Embryonic facial prominence (tissue), 1 donor: Measurements from ENCODE around the gene CYP4F8.
"Not testable (repeated sequence)": the region's sequence is repeated elsewhere in the genome, so short reads cannot be mapped to it uniquely, and the experiment has no call there.

Source experiments
- DNase-seq: peaks from one replicate; pipeline ENCODE4 v3.0.0-alpha.2; 2016; ENCODE audit errors: extremely low spot score

The CYP4F8 gene

DNA sequence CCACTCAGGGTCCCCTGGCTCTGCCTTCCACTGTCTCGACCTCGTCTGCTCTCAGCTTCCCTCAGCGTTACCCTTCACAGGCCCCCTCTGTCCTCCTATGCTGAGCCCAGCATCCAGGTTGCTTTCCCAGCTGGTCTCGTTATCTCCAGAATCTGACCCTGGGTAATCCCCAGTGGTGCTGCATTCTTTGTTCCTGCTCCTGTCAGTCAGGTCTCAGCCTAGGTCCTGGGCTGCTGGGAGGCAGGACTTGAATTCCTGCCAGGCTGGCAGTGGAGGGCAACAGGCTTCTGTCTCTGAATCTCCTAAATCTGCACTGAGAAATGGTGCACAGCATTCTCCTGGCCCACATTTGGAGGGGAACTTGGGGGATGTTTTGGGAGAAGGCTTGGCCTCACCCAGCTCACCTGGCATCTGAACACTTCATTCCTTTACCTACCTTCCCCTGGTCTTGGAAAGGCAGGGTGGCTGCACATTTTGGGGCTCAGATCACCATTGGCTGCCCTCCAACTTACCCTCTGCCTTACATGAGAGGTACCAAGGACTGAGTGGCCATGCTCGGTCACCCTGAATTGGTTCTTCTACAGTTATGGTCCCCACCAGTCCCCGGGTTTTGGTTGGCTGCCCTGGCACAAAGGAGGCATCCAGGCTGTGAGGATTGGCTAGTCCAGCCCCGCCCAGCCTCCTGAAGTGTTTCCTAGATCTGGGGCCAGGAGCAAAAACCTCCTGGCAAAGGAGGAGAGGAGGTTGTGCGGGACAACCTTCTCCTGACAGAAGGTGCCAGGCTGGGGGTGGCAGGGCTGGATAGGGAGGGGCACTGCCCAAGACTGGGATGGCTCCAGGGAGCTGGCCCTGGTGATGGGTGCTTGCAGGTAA lies at the start of gene CYP4F8:
CYP4F8 (plus strand) TSS at position 712 of the 873 bp plus-strand sequence. CDS start 399 bp downstream, outside the sequence.
- DNase-seq, result no peak

DNA sequence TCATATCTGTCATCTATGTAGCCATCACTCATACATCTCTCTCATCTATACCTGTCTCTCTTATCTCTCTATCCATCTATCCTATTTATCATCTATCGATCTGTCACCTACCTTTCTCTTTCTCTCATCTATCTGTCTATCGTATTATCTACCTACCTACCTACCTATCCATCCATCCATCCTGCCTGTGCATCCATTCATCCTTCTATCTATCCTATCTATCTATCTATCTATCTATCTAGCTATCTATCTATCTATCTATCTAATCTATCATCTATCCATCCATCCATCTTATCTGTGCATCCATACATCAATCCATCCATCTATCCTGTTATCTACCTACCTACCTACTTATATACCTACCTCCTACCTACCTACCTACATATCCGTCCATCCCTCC lies 44.6 kb upstream of the CYP4F8 start:
- no peak for DNase-seq

DNA sequence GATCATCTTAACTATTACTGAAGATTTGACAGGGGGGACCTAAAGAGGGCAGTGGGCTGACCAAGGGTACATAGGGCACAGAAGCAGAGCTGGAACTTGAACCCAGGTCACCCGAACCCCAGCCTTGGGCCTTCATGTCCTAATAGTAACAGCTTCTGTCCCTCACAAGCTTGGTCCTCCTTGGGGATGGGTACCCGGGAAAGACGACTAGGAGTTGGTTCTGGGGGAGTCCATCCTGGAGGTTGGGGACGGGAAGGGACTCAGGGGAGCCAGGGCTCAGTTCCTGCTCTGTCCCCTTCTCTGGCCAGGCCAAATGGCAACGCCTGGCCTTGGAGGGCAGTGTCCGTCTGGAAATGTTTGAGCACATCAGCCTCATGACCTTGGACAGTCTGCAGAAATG lies 39.6 kb upstream of the CYP4F8 start:
- no peak for DNase-seq

DNA sequence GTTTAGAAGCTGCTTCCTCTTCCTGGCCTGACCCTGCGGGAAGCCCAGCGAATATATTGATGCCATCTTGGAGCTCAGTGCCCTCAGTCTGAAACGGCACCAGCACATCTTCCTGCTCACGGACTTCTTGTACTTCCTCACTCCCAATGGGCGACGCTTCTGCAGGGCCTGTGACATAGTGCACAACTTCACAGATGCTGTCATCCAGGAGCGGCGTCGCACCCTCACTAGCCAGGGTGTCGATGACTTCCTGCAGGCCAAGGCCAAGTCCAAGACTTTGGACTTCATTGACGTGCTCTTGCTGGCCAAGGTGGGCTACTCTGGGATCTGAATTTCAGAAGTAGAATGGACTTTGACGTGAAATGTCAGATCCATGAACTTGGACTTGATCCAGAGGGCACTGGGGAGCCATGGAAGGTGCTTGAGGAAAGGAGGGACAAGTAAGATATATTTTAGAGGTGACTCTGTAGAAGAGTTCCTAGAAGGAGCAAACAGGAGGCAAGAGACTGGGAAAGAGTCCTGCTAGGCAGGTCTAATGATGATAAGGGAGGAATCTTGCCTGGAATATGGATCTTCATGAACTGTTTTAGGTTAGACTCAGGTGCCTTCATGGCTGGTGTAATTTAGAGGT lies 38.4 kb upstream of the CYP4F8 start:
- no peak for DNase-seq

DNA sequence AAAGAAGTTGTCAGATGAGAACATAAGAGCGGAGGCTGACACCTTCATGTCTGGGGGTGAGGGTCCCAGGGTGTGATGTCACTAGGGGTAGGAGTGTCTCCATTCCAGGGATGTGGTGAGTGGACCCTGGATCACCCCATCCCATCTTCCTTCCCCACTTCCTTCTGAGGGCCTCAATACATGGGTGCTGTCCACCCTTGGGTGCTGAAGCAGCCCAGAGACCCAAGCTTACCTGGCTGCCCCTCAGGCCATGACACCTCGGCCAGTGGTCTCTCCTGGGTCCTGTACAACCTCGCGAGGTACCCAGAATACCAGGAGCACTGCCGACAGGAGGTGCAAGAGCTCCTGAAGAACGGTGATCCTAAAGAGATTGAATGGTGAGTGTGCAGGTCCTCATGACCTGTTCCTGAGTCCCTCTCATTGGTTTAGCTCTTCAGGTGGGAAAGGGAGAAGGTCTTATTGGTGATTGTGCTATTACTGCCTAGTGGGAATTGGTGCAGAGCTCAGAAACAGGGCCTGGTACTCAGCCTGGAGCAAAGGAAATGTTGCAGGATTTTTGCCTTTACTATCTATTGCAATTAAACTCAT lies 37.7 kb upstream of the CYP4F8 start:
- no peak for DNase-seq

- DNase-seq, result no peak
Observed at GRCh38 chr19:15583346-15583745, 31.7 kb upstream of the CYP4F8 start.

GRCh38 chr19:15584095-15584494 lies 30.9 kb upstream of the CYP4F8 start:
- no peak for DNase-seq

DNA sequence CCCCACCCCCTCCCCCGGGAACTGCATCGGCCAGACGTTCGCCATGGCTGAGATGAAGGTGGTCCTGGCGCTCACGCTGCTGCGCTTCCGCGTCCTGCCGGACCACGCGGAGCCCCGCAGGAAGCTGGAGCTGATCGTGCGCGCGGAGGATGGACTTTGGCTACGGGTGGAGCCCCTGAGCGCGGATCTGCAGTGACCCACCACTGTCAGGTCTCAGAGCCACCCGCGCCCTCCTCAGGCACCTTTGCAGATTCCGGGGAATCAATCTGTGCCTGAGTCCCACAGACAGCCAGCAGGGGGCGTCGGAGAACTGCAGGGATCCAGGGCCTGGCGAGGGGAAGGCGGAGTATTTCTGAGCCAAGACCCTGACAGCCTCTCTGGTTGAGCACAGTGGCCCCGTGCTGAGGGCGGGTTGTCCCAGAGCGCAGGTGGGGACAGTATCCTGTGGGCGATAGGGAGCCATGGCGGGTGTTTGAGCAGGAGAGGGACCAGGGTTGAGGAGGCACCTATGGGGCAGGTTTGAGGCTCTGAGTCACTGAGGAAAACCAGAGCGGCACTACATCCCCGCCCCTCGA lies 30.4 kb upstream of the CYP4F8 start:
- DNase-seq, result peak; percentile 8

DNA sequence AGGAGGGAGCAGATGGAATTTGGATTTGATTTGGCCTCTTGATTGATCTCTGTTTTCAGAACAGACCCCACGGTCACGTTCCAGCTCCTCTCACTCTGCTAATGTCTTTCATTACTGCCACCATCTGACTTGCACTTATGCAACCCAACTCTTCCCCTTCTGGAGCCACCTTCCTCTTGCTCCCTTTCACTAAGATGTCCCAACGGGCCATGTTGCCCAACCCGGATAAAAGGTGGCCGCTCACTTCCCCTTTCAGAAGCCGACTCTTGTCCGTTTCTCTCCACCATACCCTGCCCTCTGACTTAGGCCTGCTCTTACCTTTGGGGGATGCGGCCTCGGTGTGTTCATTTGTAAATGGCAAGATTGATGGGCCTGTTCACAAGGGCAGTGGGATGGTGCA lies 27.4 kb upstream of the CYP4F8 start:
- no peak for DNase-seq

DNA sequence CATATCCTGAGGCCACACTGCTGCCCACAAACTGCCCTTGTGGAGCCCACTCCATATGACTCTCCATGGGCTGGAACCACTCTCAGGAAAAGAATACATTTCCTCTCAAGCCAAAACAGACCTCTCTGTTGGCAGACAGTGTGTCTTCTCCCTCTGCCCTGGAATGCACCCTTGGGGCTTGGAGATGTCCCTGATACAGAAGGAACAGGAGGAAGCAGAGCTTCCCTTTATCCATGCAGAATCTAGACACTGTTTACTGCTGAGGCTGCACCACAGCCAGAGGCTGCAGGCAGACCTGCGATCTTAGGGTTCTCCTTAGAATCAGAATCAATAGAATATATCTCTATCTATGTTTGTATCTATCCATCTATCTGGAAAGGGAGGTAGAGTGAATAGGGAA lies 26.8 kb upstream of the CYP4F8 start:
- no peak for DNase-seq

DNA sequence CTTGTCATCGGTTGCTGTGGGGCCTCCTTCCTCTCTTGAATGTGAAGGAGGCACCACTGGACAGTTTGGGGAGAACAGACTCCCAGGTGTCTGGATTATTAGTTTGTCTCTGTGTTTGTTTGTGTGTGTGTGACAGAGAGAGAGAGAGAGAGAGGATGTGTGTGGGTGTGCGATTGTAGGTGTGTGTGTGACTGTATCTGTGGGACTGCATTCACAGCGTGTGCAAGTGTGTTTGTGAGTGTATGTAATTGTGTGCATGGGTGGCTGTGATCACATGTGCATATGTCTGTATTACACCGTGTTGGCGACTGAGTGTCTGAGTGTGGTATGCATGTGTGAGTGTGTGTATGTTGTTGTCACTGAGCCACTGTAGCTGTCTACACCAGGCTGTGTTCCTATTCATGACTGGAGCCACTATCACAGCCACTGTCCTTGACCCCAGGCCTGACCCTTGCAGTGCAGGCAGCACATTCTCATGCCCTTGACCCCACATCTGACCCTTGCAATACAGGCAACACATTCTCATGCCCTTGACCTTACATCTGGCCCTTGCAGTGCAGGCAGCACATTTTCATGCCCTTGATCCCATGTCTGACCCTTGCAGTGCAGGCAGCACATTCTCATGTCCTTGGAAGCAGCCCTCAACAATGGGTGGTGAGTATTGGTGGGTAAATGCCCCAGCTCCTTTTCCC lies 25.1 kb upstream of the CYP4F8 start:
- no peak for DNase-seq

DNA sequence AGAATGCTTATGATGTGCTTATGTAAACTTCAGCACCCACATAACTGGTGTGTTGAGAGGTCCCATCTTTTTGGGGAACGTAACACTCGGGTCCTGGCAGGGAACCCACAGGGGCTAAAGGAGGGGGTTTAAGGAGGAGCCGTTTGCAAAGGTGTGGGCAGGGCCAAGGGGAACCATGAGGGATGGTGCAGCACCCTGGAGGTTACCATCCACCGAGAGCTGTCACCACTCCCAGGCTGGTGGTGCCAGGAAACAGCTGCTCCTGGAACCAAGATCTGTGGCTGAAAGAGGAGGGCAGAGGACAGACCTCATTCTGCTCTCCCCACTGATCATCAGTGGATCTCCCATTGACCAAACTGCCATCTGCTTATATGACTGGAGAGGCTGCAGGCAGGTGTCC lies 23.2 kb upstream of the CYP4F8 start:
- DNase-seq, result no peak

DNA sequence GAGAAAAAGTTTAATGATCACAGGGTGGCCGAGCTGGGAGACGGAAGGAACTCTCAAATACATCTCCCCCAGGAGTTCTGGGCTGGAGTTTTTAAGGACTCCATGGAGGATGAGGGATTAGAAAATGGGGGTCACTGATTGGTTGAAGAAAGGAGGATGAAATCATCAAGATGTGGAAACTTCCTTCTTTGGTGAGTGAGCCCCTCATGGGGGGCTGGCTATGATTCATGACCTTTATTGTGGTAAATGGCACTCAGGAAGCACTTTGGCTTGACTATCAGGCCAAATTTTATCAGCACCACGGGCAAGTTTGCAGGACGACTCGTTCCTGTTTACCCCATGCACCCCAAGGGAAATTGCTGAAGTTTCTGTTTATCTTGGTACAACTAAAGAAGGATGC lies 22.5 kb upstream of the CYP4F8 start:
- DNase-seq, result not testable (repeated sequence)

GRCh38 chr19:15593766-15594165 lies 21.3 kb upstream of the CYP4F8 start:
- not testable (repeated sequence) for DNase-seq

DNA sequence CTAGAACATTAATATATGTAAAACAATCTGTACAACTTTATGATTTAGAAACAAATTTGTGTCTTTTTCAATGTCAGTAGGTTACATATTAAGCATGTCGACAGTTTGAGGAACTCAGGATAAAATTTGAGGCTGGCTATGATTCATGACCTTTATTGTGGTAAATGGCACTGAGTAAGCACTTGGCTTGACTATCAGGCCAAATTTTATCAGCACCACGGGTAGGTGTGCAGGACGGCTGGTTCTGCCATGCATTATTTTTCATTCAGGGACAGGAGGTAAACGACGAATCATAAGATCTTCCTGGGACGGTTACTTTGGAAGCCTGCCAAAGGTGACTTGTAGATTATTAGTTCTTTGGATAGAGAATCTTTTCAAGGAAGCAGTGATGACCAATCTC lies 19.9 kb upstream of the CYP4F8 start:
- no peak for DNase-seq

DNA sequence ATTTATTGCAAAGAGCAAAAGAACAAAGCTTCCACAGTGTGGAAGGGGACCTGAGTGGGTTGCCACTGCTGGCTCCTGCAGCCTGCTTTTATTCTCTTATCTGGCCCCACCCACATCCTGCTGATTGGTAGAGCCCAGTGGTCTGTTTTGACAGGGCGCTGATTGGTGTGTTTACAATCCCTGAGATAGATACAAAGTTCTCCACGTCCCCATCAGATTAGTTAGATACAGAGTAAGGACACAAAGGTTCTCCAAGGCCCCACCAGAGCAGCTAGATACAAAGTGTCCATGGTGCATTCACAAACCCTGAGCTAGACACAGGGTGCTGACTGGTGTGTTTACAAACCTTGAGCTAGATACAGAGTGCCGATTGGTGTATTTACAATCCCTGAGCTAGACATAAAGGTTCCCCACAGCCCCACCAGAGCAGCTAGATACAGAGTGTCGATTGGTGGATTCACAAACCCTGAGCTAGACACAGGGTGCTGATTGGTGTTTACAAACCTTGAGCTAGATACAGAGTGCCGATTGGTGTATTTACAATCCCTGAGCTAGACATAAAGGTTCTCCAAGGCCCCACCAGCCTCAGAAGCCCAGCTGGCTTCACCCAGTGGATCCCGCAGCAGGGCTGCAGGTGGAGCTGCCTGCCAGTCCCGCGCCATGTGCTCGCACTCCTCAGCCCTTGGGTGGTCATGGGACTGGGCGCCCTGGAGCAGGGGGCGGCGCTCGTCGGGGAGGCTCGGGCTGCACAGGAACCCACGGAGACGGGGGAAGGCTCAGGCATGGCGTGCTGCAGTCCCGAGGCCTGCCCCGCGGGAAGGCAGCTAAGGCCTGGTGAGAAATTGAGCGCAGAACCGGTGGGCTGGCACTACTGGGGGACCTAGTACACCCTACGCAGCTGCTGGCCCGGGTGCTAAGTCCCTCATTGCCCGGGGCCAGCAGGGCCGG lies 6.8 kb upstream of the CYP4F8 start:
- DNase-seq, result not testable (repeated sequence)

DNA sequence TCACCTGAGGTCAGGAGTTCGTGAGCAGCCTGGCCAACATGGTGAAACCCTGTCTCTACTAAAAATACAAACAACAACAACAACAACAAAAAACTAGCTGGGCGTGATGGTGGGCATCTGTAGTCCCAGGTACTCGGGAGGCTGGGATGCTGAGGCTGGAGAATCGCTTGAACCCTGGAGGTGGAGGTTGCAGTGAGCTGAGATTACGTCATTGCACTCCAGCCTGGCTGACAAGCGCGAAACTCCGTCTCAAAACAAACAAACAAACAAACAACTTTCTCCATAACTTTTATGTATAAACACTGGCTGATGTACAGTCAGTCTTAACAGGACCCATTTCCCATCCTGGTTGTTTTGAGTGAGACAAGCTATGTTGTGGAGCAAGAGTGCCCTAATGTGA lies 5.8 kb upstream of the CYP4F8 start:
- DNase-seq, result no peak

DNA sequence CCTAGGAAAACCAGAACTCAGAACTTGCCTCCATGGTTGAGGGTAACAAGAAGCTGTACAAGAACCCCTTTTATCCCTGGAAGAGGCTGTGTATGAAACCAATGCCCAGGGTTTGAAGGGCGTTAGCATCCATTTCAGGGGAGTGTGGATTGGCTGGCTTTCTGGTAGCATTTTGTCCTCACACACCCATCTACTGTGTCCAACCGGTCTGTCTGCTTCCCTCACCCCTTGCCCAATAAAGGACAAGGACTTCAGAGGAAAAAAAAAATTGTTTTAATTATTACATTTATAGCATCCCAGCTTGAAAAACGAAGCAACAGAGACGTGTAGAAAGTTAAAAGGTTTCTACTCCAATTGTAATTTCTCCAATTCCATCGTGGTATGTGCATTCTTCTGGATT lies 2.7 kb upstream of the CYP4F8 start:
- no peak for DNase-seq

DNA sequence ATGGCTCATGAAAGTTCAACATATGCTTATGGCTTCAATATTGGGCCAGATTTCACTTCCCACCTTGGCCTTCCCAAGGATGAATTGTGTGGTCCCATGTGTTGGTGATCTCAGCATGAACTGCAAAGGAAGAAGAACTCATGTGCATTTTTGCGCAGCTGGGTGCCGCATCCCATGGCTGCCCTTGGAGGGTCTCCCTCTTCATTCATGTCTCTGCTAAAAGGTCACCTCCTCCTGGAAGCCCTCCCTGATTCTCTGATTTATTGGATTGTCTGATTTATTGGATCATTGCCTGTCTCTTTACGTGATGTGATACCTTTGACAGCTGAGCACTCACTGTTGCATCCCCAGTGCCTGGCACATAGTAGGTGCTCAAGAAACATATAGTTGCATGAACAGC lies 1.7 kb upstream of the CYP4F8 start:
- DNase-seq, result no peak

DNA sequence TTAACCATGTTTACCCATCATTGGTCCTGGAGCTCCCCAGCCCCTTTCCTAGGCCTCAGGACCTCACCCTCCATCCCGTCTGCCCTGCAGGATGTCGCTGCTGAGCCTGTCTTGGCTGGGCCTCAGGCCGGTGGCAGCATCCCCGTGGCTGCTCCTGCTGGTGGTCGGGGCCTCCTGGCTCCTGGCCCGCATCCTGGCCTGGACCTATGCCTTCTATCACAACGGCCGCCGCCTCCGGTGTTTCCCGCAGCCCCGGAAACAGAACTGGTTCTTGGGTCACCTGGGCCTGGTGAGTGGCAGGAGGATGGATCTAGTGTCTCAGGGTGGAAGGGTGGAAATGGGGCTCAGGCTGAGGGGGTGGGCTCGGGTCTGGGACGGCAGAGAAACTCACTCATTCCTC lies 508 bp downstream of the CYP4F8 start:
- no peak for DNase-seq

GRCh38 chr19:15616183-15616582 lies 1.2 kb downstream of the CYP4F8 start:
- DNase-seq, result no peak
